NB4 (cell line): ENCODE data around the gene MANEAL.

Experiments
- MYC ChIP-seq: IDR thresholded peaks from 2 replicates; pipeline ENCODE4 v1.6.1; 2011; ENCODE audit warnings: low read depth, low read length
- POLR2A ChIP-seq: IDR thresholded peaks from 2 replicates; pipeline ENCODE4 v1.6.1; 2011; ENCODE audit warnings: mild to moderate bottlenecking; ENCODE audit not compliant: insufficient read length; ENCODE audit errors: extremely low read depth
- TF ChIP-seq, protein P1 (sequence below): IDR thresholded peaks from one replicate; pipeline ENCODE4 v1.5.1; 2012; ENCODE audit warnings: low read depth, low read length

DNA sequence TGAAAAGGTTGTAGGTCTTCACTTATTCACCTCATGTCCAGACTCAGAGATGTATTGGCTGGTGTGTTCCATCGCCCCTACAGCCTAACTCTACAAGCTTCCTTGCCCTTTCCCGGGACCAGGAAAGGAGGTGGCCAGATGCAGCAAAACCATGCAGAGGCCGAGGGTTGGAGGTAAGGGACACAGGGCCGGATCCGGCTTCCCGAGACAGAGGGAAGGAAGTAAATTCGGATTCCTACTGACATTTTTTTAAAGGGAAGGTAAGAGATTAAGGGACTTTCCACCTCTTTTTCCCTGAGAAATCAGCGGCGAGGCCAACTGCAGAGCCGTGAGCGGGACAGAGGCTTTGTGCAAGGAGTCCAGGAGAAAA is 41.4 kb upstream of the MANEAL start:
- TF ChIP-seq, protein P1, sequence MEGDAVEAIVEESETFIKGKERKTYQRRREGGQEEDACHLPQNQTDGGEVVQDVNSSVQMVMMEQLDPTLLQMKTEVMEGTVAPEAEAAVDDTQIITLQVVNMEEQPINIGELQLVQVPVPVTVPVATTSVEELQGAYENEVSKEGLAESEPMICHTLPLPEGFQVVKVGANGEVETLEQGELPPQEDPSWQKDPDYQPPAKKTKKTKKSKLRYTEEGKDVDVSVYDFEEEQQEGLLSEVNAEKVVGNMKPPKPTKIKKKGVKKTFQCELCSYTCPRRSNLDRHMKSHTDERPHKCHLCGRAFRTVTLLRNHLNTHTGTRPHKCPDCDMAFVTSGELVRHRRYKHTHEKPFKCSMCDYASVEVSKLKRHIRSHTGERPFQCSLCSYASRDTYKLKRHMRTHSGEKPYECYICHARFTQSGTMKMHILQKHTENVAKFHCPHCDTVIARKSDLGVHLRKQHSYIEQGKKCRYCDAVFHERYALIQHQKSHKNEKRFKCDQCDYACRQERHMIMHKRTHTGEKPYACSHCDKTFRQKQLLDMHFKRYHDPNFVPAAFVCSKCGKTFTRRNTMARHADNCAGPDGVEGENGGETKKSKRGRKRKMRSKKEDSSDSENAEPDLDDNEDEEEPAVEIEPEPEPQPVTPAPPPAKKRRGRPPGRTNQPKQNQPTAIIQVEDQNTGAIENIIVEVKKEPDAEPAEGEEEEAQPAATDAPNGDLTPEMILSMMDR = no peak
- TF ChIP-seq POLR2A (no peak), MYC (no peak)
